Measurements from ENCODE around the gene INPP5K. TPM values are rescaled to one million over a fixed set of nuclear protein-coding genes. Genes with fewer than 3 reads are reported as not detected.
A peak's percentile ranks its signal among the peaks of the same experiment; 100 is the strongest.

The INPP5K gene
- total RNA-seq, 4 donors from 2014 or later: 18.4 to 44.3 (median 35.0) TPM

DNA sequence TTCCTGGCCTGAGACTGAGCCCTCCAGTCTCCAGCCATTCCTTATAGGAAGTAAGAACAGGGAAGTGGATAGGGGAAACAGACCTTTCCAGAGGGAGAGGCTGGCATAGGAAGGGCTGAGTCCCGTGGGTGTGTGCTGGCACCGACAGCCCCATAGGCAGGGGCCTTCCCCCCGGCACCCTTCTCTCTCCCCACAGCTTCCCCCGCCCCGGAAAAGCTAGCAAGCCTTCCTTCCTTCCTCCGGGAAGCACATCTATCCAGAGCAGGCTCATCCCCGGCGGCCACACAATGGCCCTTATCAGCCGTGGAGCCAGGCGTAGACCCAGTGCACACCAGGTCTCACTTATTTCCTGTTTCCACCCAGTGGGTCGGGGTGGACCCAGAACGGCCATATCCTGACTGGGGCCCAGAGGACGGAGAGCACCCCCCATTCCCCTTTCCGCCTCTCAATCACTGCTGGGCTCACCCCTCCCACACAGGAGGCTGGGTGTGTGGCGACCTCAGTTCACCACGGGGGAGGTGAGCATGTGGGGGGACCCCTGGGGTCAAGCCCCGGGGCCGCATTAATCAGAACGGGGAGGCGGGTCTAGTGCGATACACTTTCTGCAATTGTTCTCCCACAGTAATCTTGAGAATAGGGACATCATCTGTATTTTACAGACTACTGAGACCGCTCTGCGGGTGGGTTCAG is 23.0 kb downstream of the INPP5K start:
- DNase-seq: no peak
- peaks cover 33 to 74% (median 53%) of the 10 kb centered on the region in 3 donors for H3K4me1 ChIP-seq
- peak overlapping the region; percentile 84 to 98 (median 97) for H3K27ac ChIP-seq
- WGBS, 2 donors: 70 to 94% methylated on average over 4 to 7 of the region's 23 CpGs
- H3K27me3 ChIP-seq: no peaks in the 10 kb centered on the region
- H3K36me3 ChIP-seq: peaks cover 0 to 39% (median 8%) of the 10 kb centered on the region in 3 donors
- no peaks in the 10 kb centered on the region for H3K9me3 ChIP-seq
- H3K4me3 ChIP-seq: peak overlapping the region in 2 of 4 donors; percentile 63 to 91
- intact Hi-C loops (cut with DNase I): no loop called here
- TF ChIP-seq, protein P1, sequence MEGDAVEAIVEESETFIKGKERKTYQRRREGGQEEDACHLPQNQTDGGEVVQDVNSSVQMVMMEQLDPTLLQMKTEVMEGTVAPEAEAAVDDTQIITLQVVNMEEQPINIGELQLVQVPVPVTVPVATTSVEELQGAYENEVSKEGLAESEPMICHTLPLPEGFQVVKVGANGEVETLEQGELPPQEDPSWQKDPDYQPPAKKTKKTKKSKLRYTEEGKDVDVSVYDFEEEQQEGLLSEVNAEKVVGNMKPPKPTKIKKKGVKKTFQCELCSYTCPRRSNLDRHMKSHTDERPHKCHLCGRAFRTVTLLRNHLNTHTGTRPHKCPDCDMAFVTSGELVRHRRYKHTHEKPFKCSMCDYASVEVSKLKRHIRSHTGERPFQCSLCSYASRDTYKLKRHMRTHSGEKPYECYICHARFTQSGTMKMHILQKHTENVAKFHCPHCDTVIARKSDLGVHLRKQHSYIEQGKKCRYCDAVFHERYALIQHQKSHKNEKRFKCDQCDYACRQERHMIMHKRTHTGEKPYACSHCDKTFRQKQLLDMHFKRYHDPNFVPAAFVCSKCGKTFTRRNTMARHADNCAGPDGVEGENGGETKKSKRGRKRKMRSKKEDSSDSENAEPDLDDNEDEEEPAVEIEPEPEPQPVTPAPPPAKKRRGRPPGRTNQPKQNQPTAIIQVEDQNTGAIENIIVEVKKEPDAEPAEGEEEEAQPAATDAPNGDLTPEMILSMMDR (IDR thresholded peaks at IDR 0.05): no peak

DNA sequence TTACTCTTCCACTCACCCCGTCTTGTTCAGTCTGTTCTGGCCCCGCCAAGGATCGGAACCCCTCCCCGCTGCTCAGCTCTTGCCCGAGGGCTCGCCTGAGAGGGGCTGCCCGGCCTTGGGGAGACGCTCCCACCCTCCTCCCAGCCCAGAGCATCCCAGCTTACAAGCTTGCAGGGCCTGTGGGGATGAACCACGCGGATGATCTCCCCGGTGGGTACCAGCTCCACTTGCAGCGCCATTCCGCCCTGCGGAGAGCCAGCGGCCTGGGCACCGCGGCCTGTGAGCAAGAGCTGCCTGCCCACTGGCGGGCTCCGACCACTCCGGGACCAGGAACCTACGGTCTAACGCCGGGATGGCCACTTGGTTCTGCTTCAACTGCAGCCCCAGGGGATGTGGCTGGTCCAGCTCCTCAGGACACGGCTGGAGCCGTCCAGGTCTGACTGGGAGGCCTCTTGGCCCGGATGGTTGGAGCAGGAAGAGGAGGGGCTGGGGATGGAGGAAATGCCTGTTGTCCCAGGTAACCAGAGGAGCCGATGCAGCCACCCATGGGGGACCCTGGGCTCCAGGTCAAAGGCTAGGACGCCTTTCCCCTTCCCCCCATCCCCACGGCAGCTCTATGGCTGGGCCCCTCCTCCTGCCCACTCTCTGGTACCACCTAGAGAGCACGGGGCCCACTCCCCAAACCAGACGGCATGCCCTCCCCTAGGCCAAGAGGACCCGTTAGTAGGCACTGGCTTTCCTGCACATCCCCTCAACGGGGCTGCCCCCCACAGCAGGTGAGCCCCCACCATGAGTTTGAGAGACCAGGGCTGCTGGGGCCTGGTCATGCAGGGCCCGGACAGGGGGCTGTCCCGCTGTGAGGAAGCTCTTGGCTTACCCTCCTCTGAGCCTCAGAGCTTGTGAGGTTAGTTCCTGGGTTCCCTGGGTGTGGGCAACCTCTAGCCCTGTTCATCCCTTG is 23.9 kb downstream of the INPP5K start, which contains the start of gene MYO1C:
Gene MYO1C (minus strand): TSS at position 438 of the 958 bp plus-strand sequence. CDS start 199 bp downstream, at position 239.
- H3K27ac ChIP-seq: peak within 1 kb of the TSS; percentile 84 to 98 (median 97)
- H3K27me3 ChIP-seq: no peaks in the 10 kb centered on the region
- peaks cover 39 to 83% (median 57%) of the 10 kb centered on the region in 3 donors for H3K4me1 ChIP-seq
- no peaks in the 10 kb centered on the region for H3K9me3 ChIP-seq
- WGBS, 2 donors: 60 to 79% methylated on average over 4 to 6 of the region's 35 CpGs
- peak within 1 kb of the TSS; percentile 63 to 91 (median 74) for H3K4me3 ChIP-seq
- no peak for DNase-seq
- TF ChIP-seq POLR2A (IDR thresholded peaks at IDR 0.05): no peak
- TF ChIP-seq, protein P1 (IDR thresholded peaks at IDR 0.05): no peak
- intact Hi-C loops (cut with DNase I): no loop called here
- H3K36me3 ChIP-seq: peaks cover 0 to 30% (median 8%) of the 10 kb centered on the region in 3 donors

DNA sequence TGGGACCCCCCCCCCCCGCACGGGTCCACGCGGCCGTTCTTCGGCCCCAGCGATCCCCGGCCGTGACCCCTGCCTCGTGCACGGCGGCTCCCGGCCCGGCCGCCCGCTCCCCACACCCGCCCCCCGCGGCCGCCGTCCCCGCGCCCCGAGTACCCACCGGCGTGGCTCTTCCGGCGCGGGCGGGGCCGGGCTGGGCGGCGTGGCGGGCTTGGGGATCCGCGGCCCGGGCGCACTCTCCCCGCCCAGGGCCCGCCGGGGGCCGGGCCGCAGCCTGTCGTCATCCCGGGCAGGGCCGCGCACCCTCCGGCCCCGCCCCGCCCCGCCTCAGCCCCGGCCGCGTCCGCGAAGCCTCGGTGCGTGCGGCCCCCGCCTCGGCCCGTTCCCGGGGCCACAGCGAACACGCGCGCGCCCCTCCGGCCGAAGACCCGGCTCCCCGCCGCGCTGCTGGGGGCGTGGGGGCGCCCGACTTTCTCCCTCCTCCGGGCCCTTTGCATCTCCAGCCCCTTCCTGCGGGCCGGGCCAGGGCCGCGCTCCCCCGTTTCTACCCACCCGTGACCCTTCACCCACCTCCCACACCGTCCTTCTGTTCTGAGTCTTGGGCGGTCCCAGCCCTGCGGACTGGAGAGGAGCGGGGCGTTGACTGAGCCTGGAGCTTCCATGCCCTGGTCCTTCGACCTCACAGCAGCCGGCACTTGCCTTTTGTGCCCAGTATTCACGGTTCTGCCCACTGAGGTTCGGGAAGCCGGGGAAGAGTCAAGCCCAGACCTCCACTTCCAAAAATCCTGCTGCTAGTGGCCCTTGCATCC is 24.8 kb downstream of the INPP5K start:
- no peak for DNase-seq
- H3K27ac ChIP-seq: peak overlapping the region; percentile 95 to 98 (median 97)
- TF ChIP-seq POLR2A (IDR thresholded peaks at IDR 0.05): no peak
- TF ChIP-seq, protein P1 (IDR thresholded peaks at IDR 0.05): no peak
- WGBS, 2 donors: 3% methylated on average over 12 to 18 of the region's 94 CpGs
- no peaks in the 10 kb centered on the region for H3K27me3 ChIP-seq
- no peaks in the 10 kb centered on the region for H3K9me3 ChIP-seq
- H3K4me1 ChIP-seq: peaks cover 48 to 92% (median 66%) of the 10 kb centered on the region in 3 donors
- peak overlapping the region; percentile 63 to 91 (median 74) for H3K4me3 ChIP-seq
- intact Hi-C loops (cut with DNase I): no loop called here
- peaks cover 0 to 21% (median 8%) of the 10 kb centered on the region in 3 donors for H3K36me3 ChIP-seq

DNA sequence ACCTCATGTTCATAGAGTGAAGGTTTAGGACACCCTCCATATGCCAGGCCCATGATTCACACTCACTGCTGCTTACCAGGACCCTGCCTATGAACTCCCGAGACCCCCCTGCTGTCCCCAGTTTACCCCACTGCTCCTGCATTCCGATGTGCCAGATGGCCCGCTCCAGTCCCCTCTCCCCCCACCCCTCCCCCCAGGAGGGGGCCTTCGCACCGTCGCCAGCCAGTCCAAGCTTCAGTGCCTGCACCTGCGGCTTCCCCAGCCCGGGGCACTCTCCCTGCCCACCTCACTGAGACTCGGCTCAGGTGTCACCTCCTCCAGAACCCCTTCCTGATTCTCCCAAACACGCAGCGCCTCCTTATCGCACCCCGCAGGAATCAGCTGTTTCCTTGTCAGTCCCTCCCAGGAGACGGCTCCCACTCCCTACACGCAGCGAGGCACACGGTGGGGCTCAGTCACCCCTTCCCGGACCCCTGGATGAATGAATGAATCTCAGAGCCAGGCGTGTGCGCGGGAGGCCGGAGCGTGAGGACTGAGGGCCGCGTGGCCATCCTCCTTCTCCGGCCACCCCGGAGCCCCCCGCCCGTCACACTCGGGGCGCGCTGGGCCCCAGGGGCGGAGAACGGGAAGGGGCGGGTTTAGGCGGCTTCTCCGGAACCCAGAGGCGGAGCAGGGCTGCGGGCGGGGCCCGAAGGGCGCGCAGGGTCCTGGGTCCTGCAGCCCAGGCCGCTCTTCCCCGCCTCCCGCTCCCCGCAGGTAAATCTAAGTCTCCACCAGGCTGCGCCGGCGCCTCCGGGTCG is 25.6 kb downstream of the INPP5K start:
- 0 to 2% methylated on average over 2 to 8 of the region's 52 CpGs for WGBS, 2 donors
- H3K27ac ChIP-seq: peak overlapping the region; percentile 95 to 98 (median 97)
- peaks cover 55 to 94% (median 66%) of the 10 kb centered on the region in 3 donors for H3K4me1 ChIP-seq

More for the DNA sequence above, 25.6 kb downstream of the INPP5K start:
- Histone ChIP-seq H3K9me3 (no peaks in the 10 kb centered on the region), H3K36me3 (peaks cover 0 to 13% (median 3%) of the 10 kb centered on the region in 3 donors), H3K27me3 (no peaks in the 10 kb centered on the region), H3K4me3 (peak overlapping the region; percentile 63 to 91 (median 74))
- TF ChIP-seq POLR2A (IDR thresholded peaks at IDR 0.05): peak in 2 of 4 donors; percentile 70 to 84
- TF ChIP-seq, protein P1 (IDR thresholded peaks at IDR 0.05): no peak
- intact Hi-C loops (cut with DNase I): no loop called here
- no peak for DNase-seq
